Stimulated activated naive CD8-positive, alpha-beta T cell treated with anti-CD3 and anti-CD28 coated beads, Interleukin-15, Interleukin-2, amounts not matched to agents 100 ng/mL and 50 ng/mL, for 24 hours (primary cell): ENCODE results near the gene KRT6B.

Source experiments
- H3K27ac Mint-ChIP-seq: one replicate; pipeline ENCODE4 v1.8.0; 2021; ENCODE audit warnings: mild to moderate bottlenecking, mixed read lengths
- H3K27me3 Mint-ChIP-seq: one replicate; pipeline ENCODE4 v1.8.0; 2021; ENCODE audit warnings: mixed read lengths
- H3K36me3 Mint-ChIP-seq: one replicate; pipeline ENCODE4 v1.8.0; 2021; ENCODE audit warnings: low read depth, mixed read lengths
- H3K4me1 Mint-ChIP-seq: one replicate; pipeline ENCODE4 v1.8.0; 2021; ENCODE audit warnings: low read depth, mixed read lengths
- H3K4me3 Mint-ChIP-seq: one replicate; pipeline ENCODE4 v1.8.0; 2021; ENCODE audit warnings: mild to moderate bottlenecking, mixed read lengths
- H3K9me3 Mint-ChIP-seq: one replicate; pipeline ENCODE4 v1.8.0; 2021; ENCODE audit warnings: mixed read lengths

The KRT6B gene

DNA sequence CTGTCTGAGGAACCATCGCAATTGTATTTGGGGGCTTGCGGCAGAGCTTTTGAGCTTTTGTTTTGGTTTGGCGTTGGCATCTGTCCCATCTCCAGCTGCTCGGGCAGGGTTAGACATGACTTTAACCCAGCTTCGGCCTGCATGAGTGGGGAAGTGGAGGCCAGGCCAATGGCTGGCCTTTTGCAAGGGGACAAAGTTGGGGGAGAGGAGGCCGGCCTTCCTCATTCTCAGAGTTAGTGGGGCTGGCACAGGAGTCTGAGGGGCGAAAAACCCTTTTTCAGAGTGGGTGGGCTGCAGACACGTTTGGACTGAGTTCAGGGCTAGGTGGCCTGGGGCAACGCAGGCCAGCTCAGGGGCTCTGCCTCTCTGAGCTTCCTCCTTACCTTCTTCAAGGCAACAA, 51.0 kb downstream of the KRT6B start:
- Mint-ChIP-seq H3K27ac (no peak overlapping the region), H3K27me3 (peaks cover 8% of the 10 kb centered on the region), H3K9me3 (no peaks in the 10 kb centered on the region), H3K4me1 (peaks cover 7% of the 10 kb centered on the region), H3K36me3 (no peaks in the 10 kb centered on the region), H3K4me3 (no peak overlapping the region)

DNA sequence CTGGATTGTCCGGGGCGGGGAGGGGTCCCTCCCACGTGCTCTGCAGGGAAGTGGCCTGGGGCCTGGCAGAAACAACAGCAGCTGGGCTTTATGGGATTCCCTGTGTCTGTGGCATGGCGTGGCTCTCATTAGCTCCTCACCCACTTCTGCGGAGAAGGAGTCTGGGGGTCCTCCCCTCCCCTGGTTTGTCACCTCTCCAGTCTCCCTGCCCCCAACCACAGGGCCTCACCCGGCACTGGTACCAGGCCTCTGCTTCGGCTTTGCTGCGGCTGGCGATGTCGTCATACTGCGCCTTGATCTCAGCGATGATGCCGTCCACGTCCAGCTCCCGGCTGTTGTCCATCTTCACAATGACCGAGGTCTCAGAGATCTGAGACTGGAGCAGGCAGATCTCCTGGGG, 52.2 kb downstream of the KRT6B start:
- no peaks in the 10 kb centered on the region for H3K9me3 Mint-ChIP-seq
- H3K27me3 Mint-ChIP-seq, result peaks cover 8% of the 10 kb centered on the region
- H3K27ac Mint-ChIP-seq, result no peak overlapping the region
- peaks cover 7% of the 10 kb centered on the region for H3K4me1 Mint-ChIP-seq
- H3K4me3 Mint-ChIP-seq, result no peak overlapping the region
- no peaks in the 10 kb centered on the region for H3K36me3 Mint-ChIP-seq

DNA sequence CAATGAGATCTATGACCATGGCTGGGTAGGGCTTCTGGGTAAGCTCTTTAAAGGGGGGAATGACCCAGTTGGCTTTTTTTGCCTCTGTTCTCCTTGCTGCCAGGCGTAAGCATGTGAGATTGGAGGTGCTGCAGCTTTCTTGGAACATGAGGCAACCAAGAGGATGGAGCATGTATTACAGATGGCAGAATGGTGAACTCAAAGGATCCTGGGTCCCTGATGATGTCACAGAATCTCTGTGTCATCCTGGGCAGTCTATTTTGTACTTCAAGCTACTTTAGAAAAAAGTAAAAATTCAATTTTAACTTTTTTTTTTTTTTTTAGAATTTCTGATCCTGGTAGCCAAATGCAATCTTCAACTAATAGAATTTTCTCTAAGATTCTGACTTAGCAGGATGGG, 53.8 kb downstream of the KRT6B start:
- H3K4me1 Mint-ChIP-seq, result peaks cover 7% of the 10 kb centered on the region
- no peaks in the 10 kb centered on the region for H3K36me3 Mint-ChIP-seq
- H3K4me3 Mint-ChIP-seq, result no peak overlapping the region
- no peak overlapping the region for H3K27ac Mint-ChIP-seq
- H3K27me3 Mint-ChIP-seq, result peaks cover 13% of the 10 kb centered on the region
- H3K9me3 Mint-ChIP-seq, result no peaks in the 10 kb centered on the region

DNA sequence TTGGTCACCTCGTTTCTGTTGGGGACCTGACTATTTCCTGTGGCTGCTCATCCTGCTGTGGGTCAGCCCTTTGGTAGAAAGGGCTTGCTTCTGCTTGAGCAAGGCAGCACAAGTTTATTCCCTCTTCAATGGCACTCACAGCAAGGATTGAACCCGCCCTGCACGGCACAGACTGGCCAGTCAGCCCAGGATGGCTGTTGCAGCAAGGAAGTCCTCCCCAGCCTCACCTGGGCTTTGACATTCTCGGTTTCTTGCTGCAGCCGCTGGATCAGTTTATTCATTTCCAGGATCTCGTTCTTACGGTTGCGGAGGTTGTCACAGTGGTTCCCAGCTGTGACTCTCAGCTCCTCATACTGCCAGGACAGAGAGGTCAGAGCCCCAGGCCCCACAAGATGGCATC, 55.3 kb downstream of the KRT6B start:
- H3K9me3 Mint-ChIP-seq, result no peaks in the 10 kb centered on the region
- no peaks in the 10 kb centered on the region for H3K36me3 Mint-ChIP-seq
- no peak overlapping the region for H3K27ac Mint-ChIP-seq
- peaks cover 7% of the 10 kb centered on the region for H3K4me1 Mint-ChIP-seq
- H3K27me3 Mint-ChIP-seq, result peaks cover 13% of the 10 kb centered on the region
- H3K4me3 Mint-ChIP-seq, result no peak overlapping the region
